Measurements from ENCODE around the gene KSR2.

The KSR2 gene

GRCh38 chr12:117484901-117485300 is 483.9 kb downstream of the KSR2 start:
- no peak for DNase-seq

GRCh38 chr12:117483501-117483900 is 485.3 kb downstream of the KSR2 start:
- DNase-seq, result no peak

GRCh38 chr12:117481470-117481869 is 487.3 kb downstream of the KSR2 start:
- no peak for DNase-seq

- DNase-seq, result no peak
These were observed 492.4 kb downstream of the KSR2 start for GRCh38 chr12:117476341-117476740.

- DNase-seq, result no peak
These were observed 494.9 kb downstream of the KSR2 start for GRCh38 chr12:117473856-117474255.

- no peak for DNase-seq
These were observed 495.8 kb downstream of the KSR2 start for GRCh38 chr12:117472983-117473382.

GRCh38 chr12:117470804-117471203 is 498.0 kb downstream of the KSR2 start:
- DNase-seq, result no peak

GRCh38 chr12:117469883-117470483 is 498.8 kb downstream of the KSR2 start:
- DNase-seq, result no peak

GRCh38 chr12:117468016-117468415 is 500.8 kb downstream of the KSR2 start:
- DNase-seq, result peak; percentile 27

GRCh38 chr12:117467588-117467987 is 501.2 kb downstream of the KSR2 start:
- DNase-seq, result no peak

- no peak for DNase-seq
These were observed 502.0 kb downstream of the KSR2 start for GRCh38 chr12:117466677-117467362.

- no peak for DNase-seq
These were observed 507.1 kb downstream of the KSR2 start for GRCh38 chr12:117461732-117462131.

- no peak for DNase-seq
These were observed 509.6 kb downstream of the KSR2 start for GRCh38 chr12:117459229-117459628.

GRCh38 chr12:117457189-117457588 is 511.6 kb downstream of the KSR2 start:
- DNase-seq, result no peak

GRCh38 chr12:117456076-117456475 is 512.7 kb downstream of the KSR2 start:
- no peak for DNase-seq

GRCh38 chr12:117453961-117454360 is 514.8 kb downstream of the KSR2 start:
- no peak for DNase-seq

- DNase-seq, result no peak
These were observed 516.7 kb downstream of the KSR2 start for GRCh38 chr12:117452112-117452511.

GRCh38 chr12:117450209-117450608 is 518.6 kb downstream of the KSR2 start:
- DNase-seq, result no peak

GRCh38 chr12:117447665-117448366 is 521.0 kb downstream of the KSR2 start:
- no peak for DNase-seq

GRCh38 chr12:117444781-117445180 is 524.0 kb downstream of the KSR2 start:
- no peak for DNase-seq

GRCh38 chr12:117441751-117442150 is 527.0 kb downstream of the KSR2 start:
- no peak for DNase-seq

GRCh38 chr12:117440384-117440783 is 528.4 kb downstream of the KSR2 start:
- no peak for DNase-seq

GRCh38 chr12:117439531-117440001 is 529.2 kb downstream of the KSR2 start:
- no peak for DNase-seq

- DNase-seq, result no peak
These were observed 530.0 kb downstream of the KSR2 start for GRCh38 chr12:117438809-117439208.

All from NCI-H1105 (cell line).